Peyer's patch (tissue), 4 donors: ENCODE measurements around the gene RETREG2. TPM values are rescaled to one million over a fixed set of nuclear protein-coding genes. Genes with fewer than 3 reads are reported as not detected.

Experiments used
- DNase-seq, 3 donors: peaks; one replicate each; pipeline ENCODE4 v3.0.0-alpha.2; 2017 to 2019
- H3K27ac ChIP-seq, 4 donors: fragments of 200-600 bp; sonication (generic); one replicate each; pipeline ENCODE4 v1.5.1; 2016 to 2019
- H3K27me3 ChIP-seq, 2 donors: fragments of 200-600 bp; sonication (generic); one replicate each; pipeline ENCODE4 v1.5.1; 2019
- H3K36me3 ChIP-seq, 3 donors: fragments of 200-600 bp; sonication (generic); one replicate each; pipeline ENCODE4 v1.5.1; 2016 to 2019
- H3K4me1 ChIP-seq, 4 donors: fragments of 200-600 bp; sonication (generic); one replicate each; pipeline ENCODE4 v1.5.1; 2016 to 2019
- H3K4me3 ChIP-seq, 4 donors: fragments of 200-600 bp; sonication (generic); 1 replicate in 3 of 4; 2 replicates in 1 of 4; pipeline ENCODE4 v1.5.1; 2016 to 2019; ENCODE audit warnings: mild to moderate bottlenecking in 1 of 4
- H3K9me3 ChIP-seq, 4 donors: fragments of 200-600 bp; sonication (generic); one replicate each; pipeline ENCODE4 v1.5.1; 2016 to 2019; ENCODE audit warnings: mild to moderate bottlenecking in 1 of 4
- CTCF ChIP-seq, 6 experiments: fragments of 450-650 bp in 4 of 6; fragments of 200-600 bp in 2 of 6; sonication (generic) in 1 of 6; IDR thresholded peaks; one replicate each; pipeline ENCODE4 v1.5.1; 2017 to 2019; ENCODE audit warnings: antibody characterized with exemption in 6 of 6, mild to moderate bottlenecking in 3 of 6, moderate library complexity in 1 of 6
- POLR2A ChIP-seq, 2 donors: fragments of 450-650 bp; IDR thresholded peaks; one replicate each; pipeline ENCODE4 v1.5.1; 2017; ENCODE audit warnings: antibody characterized with exemption in 2 of 2, mild to moderate bottlenecking in 2 of 2, moderate library complexity in 2 of 2
- total RNA-seq, 4 donors: library from RNA; depleted of rRNA; stranded (reverse); fragments of >200 nt; gene quantifications; one replicate each; pipeline ENCODE4 v1.1.0, GENCODE V29; 2016

Gene RETREG2
- total RNA-seq, 4 donors from 2014 or later, result 44.6 to 80.3 (median 76.2) TPM

- Histone ChIP-seq H3K4me3 (peak overlapping the region; percentile 56 to 85 (median 76)), H3K27ac (peak overlapping the region; percentile 90 to 96 (median 92)), H3K36me3 (peaks cover 0 to 18% (median 0%) of the 10 kb centered on the region in 3 donors), H3K4me1 (peaks cover 0 to 10% (median 4%) of the 10 kb centered on the region in 4 donors), H3K27me3 (no peaks in the 10 kb centered on the region), H3K9me3 (no peaks in the 10 kb centered on the region)
- TF ChIP-seq POLR2A (IDR thresholded peaks at IDR 0.05), result no peak
- no peak for TF ChIP-seq CTCF (IDR thresholded peaks at IDR 0.05)
- no peak for DNase-seq
Measured at GRCh38 chr2:219161097-219161496, 17.0 kb upstream of the RETREG2 start.

DNA sequence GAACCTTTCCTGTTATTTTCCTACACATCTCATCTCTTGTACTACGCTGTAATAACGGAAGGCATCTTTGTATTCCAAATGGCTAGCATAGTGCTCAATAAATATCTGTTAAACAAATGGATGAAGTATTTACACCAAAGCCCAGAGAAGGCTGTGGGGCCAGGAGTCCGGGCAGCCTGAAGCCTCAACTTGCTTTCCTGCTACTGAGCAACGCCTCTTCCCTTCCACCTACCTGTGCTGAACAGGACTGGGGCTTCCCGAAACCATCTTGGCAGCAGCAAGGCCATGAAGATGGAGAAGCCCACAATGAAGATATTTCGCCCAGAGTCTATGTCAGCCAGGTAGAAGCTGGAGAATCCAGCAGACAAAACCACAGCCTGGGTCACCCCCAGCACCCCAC lies 14.9 kb upstream of the RETREG2 start:
- no peaks in the 10 kb centered on the region for H3K9me3 ChIP-seq
- peak in 1 of 3 donors; percentile 24 for DNase-seq
- no peak overlapping the region for H3K27ac ChIP-seq
- H3K27me3 ChIP-seq, result no peaks in the 10 kb centered on the region
- TF ChIP-seq CTCF (IDR thresholded peaks at IDR 0.05) (no peak), POLR2A (IDR thresholded peaks at IDR 0.05) (no peak)
- no peak overlapping the region for H3K4me3 ChIP-seq
- H3K4me1 ChIP-seq, result peaks cover 0 to 10% (median 4%) of the 10 kb centered on the region in 4 donors
- peaks cover 0 to 8% (median 0%) of the 10 kb centered on the region in 3 donors for H3K36me3 ChIP-seq

GRCh38 chr2:219165058-219165911 lies 12.8 kb upstream of the RETREG2 start:
- no peak for TF ChIP-seq POLR2A (IDR thresholded peaks at IDR 0.05)
- TF ChIP-seq CTCF (IDR thresholded peaks at IDR 0.05), result no peak
- Histone ChIP-seq H3K4me3 (no peak overlapping the region), H3K27me3 (no peaks in the 10 kb centered on the region), H3K36me3 (peaks cover 0 to 8% (median 0%) of the 10 kb centered on the region in 3 donors), H3K27ac (no peak overlapping the region), H3K4me1 (peaks cover 0 to 15% (median under 1%) of the 10 kb centered on the region in 4 donors), H3K9me3 (no peaks in the 10 kb centered on the region)
- DNase-seq, result no peak

DNA sequence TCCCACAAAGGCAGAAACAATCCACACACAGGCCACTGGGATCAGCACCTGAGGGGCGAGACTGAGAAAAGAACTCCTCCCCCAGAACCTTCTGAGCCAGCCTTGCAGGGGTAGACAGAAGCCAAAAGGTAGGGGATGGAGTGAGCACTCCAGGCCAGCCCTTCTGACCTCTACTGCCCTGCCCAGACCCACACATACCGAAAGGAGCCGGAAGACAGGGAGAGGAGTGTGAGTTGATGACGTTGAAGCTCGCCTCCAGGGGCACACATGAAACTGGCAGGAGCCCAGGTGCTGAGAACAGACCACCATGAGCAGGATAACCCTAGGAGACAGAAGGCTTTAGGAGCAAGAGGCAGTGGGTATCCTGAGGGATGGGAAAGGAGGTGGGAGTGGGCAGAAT lies 10.1 kb upstream of the RETREG2 start:
- H3K36me3 ChIP-seq, result peaks cover 0 to 22% (median 0%) of the 10 kb centered on the region in 3 donors
- DNase-seq, result no peak
- TF ChIP-seq POLR2A (IDR thresholded peaks at IDR 0.05) (no peak), CTCF (IDR thresholded peaks at IDR 0.05) (no peak)

DNA sequence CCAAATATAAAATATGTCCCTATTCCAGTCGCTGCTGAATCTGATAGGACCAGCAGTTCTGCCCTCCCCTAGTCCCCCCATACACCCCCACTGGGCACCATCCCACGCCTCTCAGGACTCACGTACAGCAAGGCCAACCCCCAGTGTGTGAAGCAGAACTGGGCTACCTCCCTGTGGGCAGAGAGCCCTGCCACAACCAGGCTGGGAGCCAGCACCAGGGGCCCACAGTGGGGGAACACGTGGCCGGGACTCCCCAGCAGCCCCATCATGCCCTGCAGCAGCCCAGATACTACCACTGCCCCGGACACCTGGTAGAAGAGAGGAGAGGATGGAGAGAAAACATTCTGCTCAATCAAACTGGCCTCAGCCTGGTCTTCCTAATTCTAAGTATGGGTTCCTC lies 9.5 kb upstream of the RETREG2 start:
- Histone ChIP-seq H3K36me3 (peaks cover 0 to 27% (median 0%) of the 10 kb centered on the region in 3 donors), H3K4me3 (no peak overlapping the region), H3K27ac (peak overlapping the region in 1 of 4 donors; percentile 81), H3K9me3 (no peaks in the 10 kb centered on the region), H3K27me3 (no peaks in the 10 kb centered on the region), H3K4me1 (peaks cover 0 to 16% (median 0%) of the 10 kb centered on the region in 4 donors)
- DNase-seq, result no peak
- TF ChIP-seq POLR2A (IDR thresholded peaks at IDR 0.05) (no peak), CTCF (IDR thresholded peaks at IDR 0.05) (no peak)

More for the DNA sequence above, 10.1 kb upstream of the RETREG2 start:
- Histone ChIP-seq H3K27me3 (no peaks in the 10 kb centered on the region), H3K9me3 (no peaks in the 10 kb centered on the region), H3K27ac (no peak overlapping the region), H3K4me3 (no peak overlapping the region), H3K4me1 (peaks cover 0 to 16% (median 0%) of the 10 kb centered on the region in 4 donors)
